ACC112 (cell line): ENCODE measurements around the gene CFDP1.

ENCODE experiments used
- H2AFZ ChIP-seq: fragments of 200-600 bp; sonication (generic); one replicate; pipeline ENCODE4 v1.6.0; 2017; ENCODE audit warnings: antibody characterized with exemption, low read length; ENCODE audit not compliant: unreplicated experiment
- H3K27ac ChIP-seq: fragments of 200-600 bp; sonication (generic); 2 replicates; pipeline ENCODE4 v1.5.1; 2014; ENCODE audit warnings: low read depth, mild to moderate bottlenecking, antibody characterized with exemption, low read length, moderate library complexity
- H3K27me3 ChIP-seq: fragments of 200-600 bp; sonication (generic); 2 replicates; pipeline ENCODE4 v1.6.1; 2014; ENCODE audit warnings: mild to moderate bottlenecking, antibody characterized with exemption, low read length, moderate library complexity, mixed read lengths; ENCODE audit not compliant: insufficient read depth
- H3K36me3 ChIP-seq: fragments of 200-600 bp; sonication (generic); 2 replicates; pipeline ENCODE4 v1.6.1; 2016; ENCODE audit warnings: mild to moderate bottlenecking, antibody characterized with exemption, low read length, moderate library complexity, mixed read lengths; ENCODE audit not compliant: insufficient read depth
- H3K4me1 ChIP-seq: fragments of 200-600 bp; sonication (generic); one replicate; pipeline ENCODE4 v1.6.1; 2016; ENCODE audit warnings: low read length, mixed read lengths; ENCODE audit not compliant: insufficient read depth, unreplicated experiment, control insufficient read depth
- H3K4me3 ChIP-seq: fragments of 200-600 bp; sonication (generic); 2 replicates; pipeline ENCODE4 v1.5.1; 2014; ENCODE audit warnings: mild to moderate bottlenecking, low read depth, low read length
- H3K79me2 ChIP-seq: fragments of 200-600 bp; sonication (generic); one replicate; pipeline ENCODE4 v1.6.0; 2016; ENCODE audit warnings: low read length; ENCODE audit not compliant: control insufficient read depth, unreplicated experiment, insufficient read depth

CFDP1 gene

DNA sequence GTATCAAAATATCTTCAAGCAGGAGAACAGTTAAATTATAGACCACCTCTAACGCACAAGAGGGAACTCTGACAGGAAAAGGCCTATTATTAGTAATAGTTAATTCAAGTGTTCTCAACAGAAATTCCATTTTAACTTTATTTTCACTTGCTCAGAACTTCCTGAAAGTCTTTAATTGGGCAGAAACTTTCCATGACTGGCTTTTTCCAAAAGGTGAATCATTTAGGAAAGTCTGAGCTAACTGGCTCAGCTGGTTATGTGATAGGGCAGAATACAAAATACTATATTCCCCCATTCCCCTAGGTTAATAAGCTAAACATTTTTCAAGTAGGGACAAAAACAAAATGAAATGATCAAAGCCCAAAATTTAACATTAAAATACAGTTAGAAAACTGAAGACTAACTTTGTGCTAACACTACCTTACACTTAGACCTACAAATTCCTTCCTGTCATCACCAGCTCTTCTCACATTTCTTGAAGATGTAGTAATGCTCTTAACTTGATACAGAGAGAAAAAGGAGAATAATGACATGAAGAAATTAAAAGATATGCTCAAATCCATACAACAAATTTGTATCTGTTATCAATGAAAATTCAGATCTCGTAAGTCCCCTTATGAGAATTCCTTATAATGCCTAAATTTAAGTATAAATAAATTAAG, 31.0 kb downstream of the CFDP1 start:
- Histone ChIP-seq H3K27me3 (no peaks in the 10 kb centered on the region), H3K4me3 (no peak overlapping the region), H3K4me1 (peaks cover 11% of the 10 kb centered on the region), H3K79me2 (no peaks in the 10 kb centered on the region), H2AFZ (no peak overlapping the region), H3K27ac (peak overlapping the region; percentile 78), H3K36me3 (peaks cover 3% of the 10 kb centered on the region; the same call in 1 of the 2 replicates)

DNA sequence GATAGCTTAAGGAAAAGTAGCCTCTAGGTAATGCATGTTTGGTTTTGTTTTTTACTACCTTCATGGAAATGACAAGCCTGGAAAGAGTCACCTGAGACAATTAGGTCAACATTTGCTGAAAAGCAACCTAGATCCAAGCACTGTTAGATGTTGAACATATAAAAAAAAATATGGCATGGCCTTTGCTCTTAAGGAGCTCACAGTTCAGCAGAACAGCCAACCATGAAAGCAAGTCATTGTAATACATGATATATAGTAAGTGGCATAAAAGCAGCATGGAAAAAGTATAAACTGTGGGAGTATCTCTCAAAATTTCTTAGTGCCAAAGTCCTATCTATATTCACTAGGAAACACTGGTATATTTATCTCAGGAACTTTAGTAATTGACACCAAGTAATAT, 31.6 kb downstream of the CFDP1 start:
- H3K27me3 ChIP-seq: no peaks in the 10 kb centered on the region
- H3K27ac ChIP-seq: peak overlapping the region; percentile 78
- H3K79me2 ChIP-seq: no peaks in the 10 kb centered on the region
- H2AFZ ChIP-seq: no peak overlapping the region
- H3K36me3 ChIP-seq: peaks cover 3% of the 10 kb centered on the region; the same call in 1 of the 2 replicates
- no peak overlapping the region for H3K4me3 ChIP-seq
- peaks cover 11% of the 10 kb centered on the region for H3K4me1 ChIP-seq

DNA sequence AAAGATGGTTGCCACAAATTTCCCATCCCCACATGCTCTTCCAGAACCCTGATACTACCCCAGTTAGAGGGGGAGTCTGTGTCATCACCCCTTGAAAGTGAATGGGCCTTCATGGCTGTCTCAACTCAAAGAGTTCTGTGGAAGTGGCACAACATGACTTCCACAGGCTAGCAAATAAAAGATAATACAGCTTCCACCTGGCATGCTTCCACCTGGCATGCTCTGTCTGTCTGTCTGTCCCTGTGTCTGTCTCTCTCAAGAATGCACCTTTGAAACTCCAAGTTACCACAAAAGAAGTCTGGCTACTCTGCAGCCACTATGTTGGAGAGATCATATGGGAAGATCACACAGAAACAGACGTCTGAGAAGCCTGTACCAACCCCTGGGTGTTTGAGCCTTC, 35.0 kb downstream of the CFDP1 start:
- H3K27ac ChIP-seq: no peak overlapping the region
- H3K79me2 ChIP-seq: no peaks in the 10 kb centered on the region
- H3K4me3 ChIP-seq: no peak overlapping the region
- no peak overlapping the region for H2AFZ ChIP-seq
- H3K4me1 ChIP-seq: peaks cover 11% of the 10 kb centered on the region
- H3K36me3 ChIP-seq: peaks cover 6% of the 10 kb centered on the region; the same call in 1 of the 2 replicates
- H3K27me3 ChIP-seq: no peaks in the 10 kb centered on the region

DNA sequence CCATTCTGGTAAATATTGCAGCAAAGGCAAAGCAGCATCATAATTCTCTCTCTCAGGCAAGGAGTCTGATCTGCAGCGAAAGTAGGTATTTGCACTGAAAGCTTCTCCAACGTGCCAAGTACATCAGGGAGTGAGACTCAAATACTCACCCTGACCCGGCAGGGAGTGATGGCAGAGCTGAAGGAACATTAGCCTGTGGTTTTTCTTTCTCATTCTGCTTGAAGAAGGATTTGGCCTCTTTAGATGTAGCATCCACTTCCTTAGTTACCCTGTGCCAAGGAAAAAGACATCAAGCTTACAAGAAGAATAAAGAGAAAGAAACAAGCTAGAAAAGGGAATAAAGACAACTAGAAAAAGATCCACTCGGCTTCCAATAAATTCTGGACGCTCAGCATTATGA, 38.4 kb downstream of the CFDP1 start:
- peaks cover 6% of the 10 kb centered on the region; the same call in 1 of the 2 replicates for H3K36me3 ChIP-seq
- H2AFZ ChIP-seq: no peak overlapping the region
- no peak overlapping the region for H3K27ac ChIP-seq
- H3K27me3 ChIP-seq: no peaks in the 10 kb centered on the region
- H3K4me3 ChIP-seq: no peak overlapping the region
- no peaks in the 10 kb centered on the region for H3K4me1 ChIP-seq
- H3K79me2 ChIP-seq: no peaks in the 10 kb centered on the region

DNA sequence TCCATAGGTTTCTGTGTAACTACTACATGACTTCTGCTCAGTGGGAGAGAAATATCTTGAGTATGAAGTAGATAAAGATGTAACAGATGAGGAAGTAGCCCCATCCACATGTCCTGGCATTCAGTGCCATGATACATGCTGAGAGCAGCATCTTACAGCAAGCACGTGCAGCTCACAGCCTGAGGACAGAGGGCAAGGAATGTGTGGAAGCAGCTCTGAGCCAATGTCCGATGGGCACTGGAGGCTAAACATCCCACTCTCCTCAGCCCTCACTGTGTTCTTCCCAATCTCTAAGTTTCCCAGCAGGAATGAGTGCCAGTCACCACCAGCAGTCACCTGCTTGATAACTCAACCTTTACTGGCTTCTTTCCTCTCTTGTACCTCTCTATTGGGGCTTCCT, 40.4 kb downstream of the CFDP1 start:
- H3K4me1 ChIP-seq: no peaks in the 10 kb centered on the region
- no peaks in the 10 kb centered on the region for H3K27me3 ChIP-seq
- H3K4me3 ChIP-seq: no peak overlapping the region
- H3K79me2 ChIP-seq: no peaks in the 10 kb centered on the region
- peaks cover 6% of the 10 kb centered on the region; the same call in 1 of the 2 replicates for H3K36me3 ChIP-seq
- H3K27ac ChIP-seq: no peak overlapping the region
- H2AFZ ChIP-seq: no peak overlapping the region

DNA sequence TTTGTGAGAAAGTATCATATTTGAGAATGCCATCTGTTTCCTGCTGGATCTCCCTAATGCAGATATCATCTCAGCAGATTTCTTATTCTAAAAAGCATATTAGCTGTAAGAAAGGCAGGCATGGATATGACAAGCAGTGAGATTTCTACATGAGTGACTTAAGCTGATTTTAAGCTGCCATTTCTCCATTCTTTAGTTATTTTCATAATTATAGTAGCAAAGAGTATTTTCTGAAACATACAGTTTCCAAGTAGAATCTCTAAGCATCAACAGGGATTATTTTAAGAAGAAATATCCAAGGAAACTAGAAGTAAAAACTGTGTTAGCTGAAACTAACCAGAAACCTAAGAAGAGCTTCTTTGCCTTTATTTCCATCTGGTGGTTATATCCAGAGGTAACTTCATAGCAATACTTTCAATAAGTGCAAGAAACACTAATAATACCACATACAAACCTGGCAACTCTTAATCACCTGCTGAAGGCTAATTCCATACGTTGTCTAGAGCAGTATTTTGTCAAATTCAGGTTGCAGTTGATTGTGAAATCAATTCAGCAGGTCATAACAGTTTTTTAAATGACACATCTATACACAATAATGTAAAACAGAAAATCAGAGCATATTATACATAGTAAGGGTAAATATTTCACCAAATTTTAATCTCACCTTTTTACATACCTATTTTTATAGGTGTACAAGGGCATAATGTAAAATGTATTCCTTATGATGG, 42.2 kb downstream of the CFDP1 start:
- Histone ChIP-seq H3K36me3 (peaks cover 6% of the 10 kb centered on the region; the same call in 1 of the 2 replicates), H3K4me1 (no peaks in the 10 kb centered on the region), H3K4me3 (no peak overlapping the region), H3K27me3 (no peaks in the 10 kb centered on the region), H3K27ac (no peak overlapping the region), H2AFZ (no peak overlapping the region), H3K79me2 (no peaks in the 10 kb centered on the region)

DNA sequence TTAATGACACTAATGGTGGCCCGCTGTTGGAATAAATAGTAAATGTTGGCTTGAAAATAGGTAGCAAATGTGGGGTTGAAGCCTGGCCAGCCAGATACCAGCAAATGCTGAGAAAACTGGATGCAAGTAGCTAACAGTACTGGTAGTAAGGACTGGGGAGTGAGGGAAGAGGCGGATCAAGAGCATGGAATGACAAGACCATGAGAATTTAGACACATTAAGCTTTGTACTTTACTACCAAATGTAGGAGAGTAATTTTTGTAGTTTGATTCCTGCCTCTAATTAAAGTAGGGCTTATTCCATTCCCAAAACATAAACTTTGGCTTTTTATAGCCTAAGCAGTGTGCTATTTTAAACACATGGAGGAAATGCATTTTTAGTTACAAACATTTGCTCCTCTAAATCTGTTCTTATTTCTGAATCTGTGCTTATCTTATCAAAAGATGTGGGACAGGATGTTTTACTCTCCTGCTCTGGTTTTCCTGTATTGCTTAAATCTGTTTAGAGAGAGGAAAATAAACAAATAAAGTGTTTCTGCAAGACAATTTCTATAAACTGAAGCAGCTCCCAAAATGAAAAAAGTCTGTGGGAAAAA, 44.1 kb downstream of the CFDP1 start:
- Histone ChIP-seq H3K79me2 (no peaks in the 10 kb centered on the region), H3K4me1 (peaks cover 4% of the 10 kb centered on the region), H3K36me3 (no peaks in the 10 kb centered on the region), H3K4me3 (no peak overlapping the region), H3K27me3 (no peaks in the 10 kb centered on the region), H3K27ac (no peak overlapping the region), H2AFZ (no peak overlapping the region)

DNA sequence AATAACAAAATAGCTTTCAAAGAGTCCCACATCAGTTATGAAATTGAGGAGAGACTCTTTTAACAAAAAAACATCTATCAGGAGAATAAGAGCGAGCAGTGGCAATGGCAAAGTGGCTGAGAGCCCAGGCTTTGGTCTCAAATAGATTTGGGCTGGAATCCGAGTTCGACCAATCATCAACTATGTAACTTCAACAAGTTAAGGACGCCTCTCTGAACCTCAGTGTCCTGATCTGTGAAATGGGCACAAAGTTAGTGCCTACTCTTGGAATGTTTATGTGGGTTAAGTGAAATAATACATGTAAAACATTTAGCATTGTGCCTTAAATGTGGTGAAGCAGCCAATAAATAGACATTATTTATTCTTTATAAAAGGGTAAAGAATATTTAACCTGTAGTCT, 45.4 kb downstream of the CFDP1 start:
- H3K27me3 ChIP-seq: no peaks in the 10 kb centered on the region
- H3K4me1 ChIP-seq: peaks cover 4% of the 10 kb centered on the region
- no peaks in the 10 kb centered on the region for H3K36me3 ChIP-seq
- H3K79me2 ChIP-seq: peaks cover 2% of the 10 kb centered on the region
- H2AFZ ChIP-seq: no peak overlapping the region
- H3K27ac ChIP-seq: no peak overlapping the region
- no peak overlapping the region for H3K4me3 ChIP-seq

DNA sequence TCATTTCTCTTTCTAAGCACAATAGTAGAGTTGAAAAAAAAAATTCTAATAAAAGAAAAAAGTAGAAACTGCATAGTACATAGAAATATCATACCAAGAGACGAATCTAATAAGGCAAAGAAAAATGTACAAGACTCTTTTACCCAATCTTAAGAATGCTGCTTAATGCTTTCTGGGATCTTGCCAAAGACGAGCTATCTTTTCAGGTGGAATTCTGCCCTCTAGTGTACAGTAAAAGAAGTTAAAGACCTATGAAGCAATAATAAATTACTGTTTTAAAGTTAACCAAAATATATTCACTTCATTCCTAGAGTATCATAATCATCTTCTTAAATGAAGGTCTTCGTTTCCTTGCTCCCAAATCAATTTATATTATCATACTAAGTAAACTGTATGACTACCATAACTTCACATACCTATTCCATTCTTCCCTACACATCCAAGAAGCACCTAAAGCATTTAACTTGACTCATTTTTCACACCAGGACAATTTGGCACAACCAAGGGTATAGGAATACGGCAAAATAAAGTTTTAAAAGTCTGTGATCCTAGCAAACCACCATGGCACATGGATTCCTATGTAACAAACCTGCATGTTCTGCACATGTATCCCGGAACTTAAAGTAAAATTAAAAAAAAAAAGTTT, 47.7 kb downstream of the CFDP1 start:
- H3K4me1 ChIP-seq: peaks cover 20% of the 10 kb centered on the region
- peak overlapping the region; percentile 66 for H3K27ac ChIP-seq
- H2AFZ ChIP-seq: no peak overlapping the region
- no peaks in the 10 kb centered on the region for H3K27me3 ChIP-seq
- H3K79me2 ChIP-seq: peaks cover 4% of the 10 kb centered on the region
- H3K36me3 ChIP-seq: no peaks in the 10 kb centered on the region
- 0 out of 2 replicates have a peak overlapping the region, but pooled peaks have one; percentile 32 for H3K4me3 ChIP-seq

DNA sequence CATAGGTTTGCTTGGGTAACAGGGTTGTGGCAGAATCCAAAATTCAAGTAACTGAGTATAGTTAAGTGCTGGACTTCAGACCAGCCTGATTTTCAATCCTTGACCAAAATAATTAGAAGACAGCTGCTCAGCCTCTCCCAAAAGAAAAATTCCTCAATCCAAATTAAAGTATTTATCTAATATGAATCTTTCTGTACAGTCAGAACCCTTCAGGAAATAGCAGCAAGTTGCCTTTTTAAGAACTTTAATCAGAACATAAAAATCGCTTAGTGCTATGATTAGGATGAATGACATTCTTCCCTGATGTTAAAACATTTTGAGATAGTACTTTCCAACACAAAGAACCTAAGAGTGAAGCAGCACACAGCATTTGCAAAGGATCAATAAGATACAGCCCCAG, 50.2 kb downstream of the CFDP1 start:
- Histone ChIP-seq H3K79me2 (peaks cover 4% of the 10 kb centered on the region), H2AFZ (no peak overlapping the region), H3K27ac (peak overlapping the region; percentile 22; the same call in 1 of the 2 replicates), H3K36me3 (no peaks in the 10 kb centered on the region), H3K4me1 (peaks cover 44% of the 10 kb centered on the region), H3K27me3 (no peaks in the 10 kb centered on the region), H3K4me3 (no peak overlapping the region)
